HG03135 (cell line): Measurements from ENCODE around the gene EPHA2.
"Not testable (repeated sequence)": the region's sequence is repeated elsewhere in the genome, so short reads cannot be mapped to it uniquely, and the experiment has no call there.

Source experiments
- ATAC-seq: cut with Tn5 transposase; IDR thresholded peaks from one replicate; pipeline ENCODE4 v1.9.1; 2021; ENCODE audit warnings: mild to moderate bottlenecking, moderate library complexity; ENCODE audit not compliant: unreplicated experiment

The EPHA2 gene

DNA sequence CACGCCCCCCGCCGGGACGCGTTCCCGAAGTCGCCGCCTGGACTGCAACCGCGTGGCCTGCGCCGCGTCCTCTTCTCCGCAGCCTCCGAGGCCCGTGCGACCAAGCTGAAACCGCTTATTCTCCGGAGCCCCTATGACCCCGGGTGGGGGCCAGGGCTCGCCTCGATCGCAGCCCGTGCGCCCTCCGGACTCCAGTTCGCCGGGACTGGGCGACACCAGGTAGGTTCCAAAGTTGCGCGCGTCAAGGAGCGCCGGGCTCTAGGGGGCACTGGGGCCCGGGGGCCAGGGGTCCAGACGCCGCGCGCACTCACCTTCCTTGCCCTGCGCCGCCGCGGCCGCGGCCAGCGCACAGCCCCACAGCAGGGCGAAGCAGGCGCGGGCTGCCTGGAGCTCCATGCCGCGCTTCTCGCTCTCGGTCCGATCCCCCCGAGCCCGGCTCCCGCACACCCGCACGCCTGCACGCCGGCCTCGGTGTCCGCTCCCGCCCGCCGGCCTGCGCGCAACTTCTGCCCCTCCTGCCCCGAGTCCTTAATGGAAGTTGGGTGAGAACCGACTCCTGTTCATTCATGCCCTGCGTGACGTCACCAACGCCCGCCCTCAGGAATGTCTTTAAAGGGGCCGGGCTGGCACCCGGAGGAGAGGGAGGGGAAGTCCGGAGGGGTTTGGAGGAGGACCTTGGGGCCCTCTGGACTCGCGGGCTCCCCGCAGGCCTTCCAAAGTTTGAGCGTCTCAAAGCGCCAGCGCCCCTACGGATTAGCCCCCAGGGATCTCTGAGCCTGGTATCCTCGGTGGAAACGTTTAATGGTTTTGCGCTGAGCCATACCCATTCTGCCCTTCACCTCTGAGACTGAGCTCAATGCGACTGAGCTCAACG, at the start of gene EPHA2:
Gene EPHA2, minus strand, starts transcription at position 533 of the 874 bp plus-strand sequence. Its CDS starts 137 bp downstream, at position 396.
- ATAC-seq, result no peak

DNA sequence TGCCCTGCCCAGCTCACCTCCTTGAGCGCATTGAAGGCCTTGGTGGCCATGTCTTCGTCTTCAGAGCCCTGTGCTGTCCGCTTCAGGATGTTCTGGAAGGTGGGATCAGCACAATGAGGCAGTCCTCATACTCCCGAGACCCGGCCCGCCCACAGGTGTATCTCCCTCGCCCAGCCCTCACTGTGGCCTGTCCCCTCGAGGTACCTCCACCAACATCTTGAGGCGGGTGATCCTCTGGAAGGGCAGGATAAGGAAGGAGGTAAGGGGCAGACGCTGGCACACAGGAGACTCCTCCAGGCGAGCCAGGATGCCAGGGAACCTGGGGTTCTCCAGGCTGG, 49.4 kb upstream of the EPHA2 start:
- no peak for ATAC-seq

DNA sequence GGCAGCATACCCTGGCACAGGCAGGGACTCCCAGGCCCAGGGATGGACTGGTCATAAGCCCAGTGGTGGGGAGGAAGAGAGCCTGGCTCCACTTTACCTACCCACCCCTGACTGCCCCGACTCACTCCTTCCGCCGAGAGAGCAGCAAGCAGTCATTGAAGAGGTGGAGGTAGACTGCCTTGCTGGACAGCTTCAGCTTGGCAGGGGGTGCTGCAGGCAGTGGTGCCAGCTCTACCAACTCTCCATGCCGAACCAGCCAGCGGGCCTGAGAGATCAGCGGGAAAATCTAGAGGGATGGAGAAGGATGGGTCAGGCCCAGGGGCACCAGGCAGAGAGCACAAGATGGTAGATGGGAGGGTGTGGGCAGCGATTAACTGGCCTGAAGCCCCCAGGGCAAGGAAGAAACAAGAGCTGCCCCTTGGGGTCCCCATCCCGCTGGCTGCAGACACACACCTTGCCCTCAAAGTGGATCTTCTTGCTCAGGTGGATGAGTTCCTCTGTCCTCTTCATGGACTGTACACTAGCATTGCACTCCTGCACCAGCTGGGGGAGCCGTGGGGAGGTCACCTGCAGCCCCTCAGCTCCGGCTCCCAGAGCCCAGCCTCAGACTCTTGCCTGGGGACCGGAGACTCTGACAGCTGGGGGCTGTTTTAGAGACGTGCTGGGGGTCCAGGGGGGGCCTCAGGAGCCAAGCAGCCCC, 48.9 kb upstream of the EPHA2 start:
- no peak for ATAC-seq

DNA sequence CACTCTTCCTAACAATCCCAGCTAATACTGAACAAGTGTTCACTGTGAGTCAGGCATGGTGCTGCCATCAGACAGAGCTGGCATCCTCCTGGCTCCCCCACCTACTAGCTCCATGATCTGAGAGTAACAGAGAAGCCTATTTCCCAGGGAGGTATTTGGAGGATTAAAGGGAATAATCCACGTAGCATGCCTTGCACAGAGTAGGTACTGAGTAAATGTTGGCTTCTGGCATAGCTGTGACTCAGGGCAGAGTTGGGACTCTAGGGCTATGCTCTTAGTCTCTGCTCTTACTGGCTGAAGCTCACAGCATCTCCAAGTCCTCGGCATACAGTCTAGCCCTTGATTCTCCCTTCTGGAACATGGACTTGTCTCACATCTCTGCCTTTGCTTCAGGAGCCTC, 48.3 kb upstream of the EPHA2 start:
- ATAC-seq, result no peak

DNA sequence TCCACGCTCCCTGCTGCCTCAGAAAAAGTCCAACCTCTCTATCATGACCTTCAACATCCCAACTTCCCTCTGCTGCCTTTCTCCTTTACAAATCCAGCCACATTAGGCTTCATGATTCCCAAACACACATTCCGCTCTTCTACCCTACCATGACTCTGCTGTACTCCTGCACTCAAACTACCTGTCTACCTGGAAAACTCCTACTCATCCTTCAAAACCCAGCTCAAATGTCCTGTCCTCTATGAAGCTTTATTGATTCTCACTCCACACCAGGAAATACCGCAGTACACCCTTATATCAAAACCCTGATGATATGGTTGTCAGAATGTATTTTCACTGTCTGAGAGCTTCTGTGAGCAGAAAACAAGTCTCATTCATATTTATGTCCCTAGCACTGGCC, 47.7 kb upstream of the EPHA2 start:
- ATAC-seq, result no peak

DNA sequence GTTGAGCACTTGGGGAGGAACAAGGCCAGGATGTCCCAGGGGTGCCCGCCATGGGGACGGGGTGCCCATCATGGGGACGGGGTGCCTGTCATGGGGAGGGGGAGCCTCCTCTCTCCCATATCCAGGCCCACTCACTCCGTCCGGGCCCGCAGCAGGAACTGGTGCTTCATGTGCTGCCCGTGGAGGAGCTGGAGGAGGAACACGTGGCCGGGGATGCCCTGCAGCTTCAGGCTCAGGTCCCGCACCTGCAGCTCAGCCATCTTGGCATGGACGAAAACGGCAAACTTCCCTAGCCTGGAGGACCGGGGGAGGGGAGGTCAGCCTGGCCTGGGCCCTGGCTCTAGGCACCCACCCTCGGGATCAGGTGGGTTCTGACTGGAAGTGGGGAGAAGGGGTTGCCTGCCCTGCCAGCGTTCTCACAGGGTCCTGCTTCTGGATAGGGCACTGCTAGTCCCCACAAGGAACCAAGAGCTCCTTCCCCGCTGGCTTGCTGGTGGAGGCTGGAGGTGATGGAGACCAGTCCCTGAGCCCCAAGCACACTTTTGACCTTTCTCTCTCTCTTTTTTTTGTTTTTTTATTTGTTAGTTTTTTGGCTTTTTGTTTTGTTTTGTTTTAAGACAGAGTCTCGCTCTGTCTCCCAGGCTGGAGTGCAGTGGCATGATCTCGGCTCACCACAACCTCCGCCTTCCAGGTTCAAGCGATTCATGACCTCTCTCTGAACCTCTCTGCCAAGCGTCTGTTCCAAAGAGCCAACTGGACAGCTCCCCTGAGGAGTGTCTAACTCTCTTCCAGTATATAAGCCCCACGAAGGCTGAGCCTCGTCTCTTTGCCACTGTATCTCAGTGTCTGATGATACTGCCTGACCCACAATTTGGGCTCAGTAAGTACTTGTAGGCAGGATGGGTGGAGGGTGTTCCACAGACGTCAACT, 46.7 kb upstream of the EPHA2 start:
- ATAC-seq, result no peak

DNA sequence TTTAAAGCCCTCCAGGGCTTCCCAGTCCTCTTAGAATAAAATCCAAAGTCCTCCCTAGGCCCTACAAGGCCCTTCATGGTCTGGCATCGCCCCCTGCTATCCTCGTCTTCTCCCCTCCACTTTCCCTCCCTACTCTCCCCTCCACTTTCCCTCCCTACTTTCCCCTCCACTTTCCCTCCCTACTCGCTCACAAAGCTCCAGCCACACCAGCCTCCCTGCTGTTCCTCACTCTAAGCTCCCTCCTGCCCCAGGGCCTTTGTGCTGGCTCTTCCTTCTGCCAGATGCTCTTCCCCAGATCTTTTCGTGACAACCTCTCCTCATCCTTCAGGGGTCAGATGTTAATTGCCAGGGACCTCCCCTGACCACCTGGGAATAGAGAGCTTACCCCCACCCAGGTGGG, 43.8 kb upstream of the EPHA2 start:
- ATAC-seq, result no peak

DNA sequence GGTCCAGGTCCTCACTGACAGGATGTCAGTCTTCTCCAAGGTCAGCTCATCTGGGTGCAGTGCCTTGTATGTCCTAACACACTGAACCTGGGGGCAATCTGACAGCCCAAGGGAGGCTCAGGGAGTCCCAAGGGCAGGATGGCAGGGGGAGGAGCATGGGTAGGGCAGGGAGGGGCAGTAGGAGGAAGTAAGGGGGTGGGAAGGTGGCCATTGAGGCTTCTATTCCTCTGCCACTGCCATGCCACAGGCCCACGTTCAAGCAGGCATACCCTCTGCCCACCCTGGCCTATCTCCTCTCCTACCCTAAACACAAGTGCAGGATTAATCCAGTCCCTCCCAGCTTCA, 43.3 kb upstream of the EPHA2 start:
- ATAC-seq, result no peak

DNA sequence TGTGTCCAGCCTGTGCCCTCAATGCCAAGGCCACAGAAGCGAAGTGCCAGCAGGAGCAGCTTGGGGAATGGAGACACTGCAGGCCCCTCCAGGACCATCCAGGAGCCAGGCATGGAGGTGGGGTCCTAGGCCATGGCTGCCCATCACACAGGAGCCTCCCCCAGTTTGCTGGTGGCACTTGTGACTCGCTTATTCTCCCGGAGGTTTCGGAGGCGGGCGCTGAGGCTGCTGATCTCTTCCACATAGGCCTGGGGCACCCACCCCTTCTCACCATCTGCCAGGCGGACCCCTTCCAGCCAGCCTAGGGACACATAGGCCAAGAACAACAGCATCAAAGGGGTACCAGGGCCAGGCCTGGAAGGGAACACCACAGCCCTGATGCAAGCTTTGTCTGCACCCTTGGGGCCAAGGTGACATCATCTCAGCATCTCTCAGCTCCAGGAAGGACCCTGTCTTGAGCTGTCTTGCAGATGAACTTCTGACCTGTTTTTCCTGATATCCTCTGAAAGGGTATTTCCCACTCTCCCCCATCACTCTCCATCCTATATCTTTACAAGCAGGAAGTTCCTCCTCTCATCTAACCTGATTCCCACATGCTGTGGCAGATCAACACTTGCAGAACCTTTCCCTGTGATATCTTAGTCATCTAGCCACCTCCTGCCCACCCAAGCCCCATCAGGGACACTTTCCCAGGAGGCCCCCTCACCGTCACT, 42.7 kb upstream of the EPHA2 start:
- no peak for ATAC-seq

DNA sequence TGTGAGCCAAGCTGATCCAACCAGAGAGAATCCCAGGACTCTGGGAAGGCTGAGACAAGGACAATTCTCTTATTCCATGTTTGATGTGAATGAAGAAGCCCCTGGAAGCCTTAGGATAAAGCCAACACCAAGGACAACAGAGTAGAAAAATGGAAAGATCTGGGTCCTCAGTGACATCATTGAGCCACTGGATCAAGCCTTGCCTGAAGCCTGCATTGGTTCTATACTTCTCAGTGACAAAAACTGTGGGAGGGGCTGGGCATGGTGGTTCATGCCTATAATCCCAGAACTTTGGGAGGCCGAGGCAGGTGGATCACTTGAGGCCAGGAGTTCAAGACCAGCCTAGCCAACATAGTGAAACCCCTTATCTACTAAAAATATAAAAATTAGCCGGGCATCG, 41.0 kb upstream of the EPHA2 start:
- no peak for ATAC-seq

DNA sequence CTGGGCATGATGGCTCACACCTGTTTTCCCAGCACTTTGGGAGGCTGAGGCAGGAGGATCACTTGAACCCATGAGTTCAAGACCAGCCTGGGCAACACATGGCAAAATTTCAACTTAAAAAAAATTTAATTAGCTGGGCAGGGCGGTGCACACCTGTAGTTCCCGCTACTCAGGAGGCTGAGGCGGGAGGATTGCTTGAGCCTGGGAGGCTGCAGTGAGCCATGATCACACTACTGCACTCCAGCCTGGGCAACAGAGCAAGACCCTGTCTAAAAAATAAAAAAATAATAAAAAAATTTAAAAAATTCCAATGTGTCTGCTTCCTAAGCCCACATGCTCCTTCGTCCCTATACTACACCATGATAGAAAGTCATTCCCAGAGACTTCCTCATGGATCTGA, 40.3 kb upstream of the EPHA2 start:
- not testable (repeated sequence) for ATAC-seq

DNA sequence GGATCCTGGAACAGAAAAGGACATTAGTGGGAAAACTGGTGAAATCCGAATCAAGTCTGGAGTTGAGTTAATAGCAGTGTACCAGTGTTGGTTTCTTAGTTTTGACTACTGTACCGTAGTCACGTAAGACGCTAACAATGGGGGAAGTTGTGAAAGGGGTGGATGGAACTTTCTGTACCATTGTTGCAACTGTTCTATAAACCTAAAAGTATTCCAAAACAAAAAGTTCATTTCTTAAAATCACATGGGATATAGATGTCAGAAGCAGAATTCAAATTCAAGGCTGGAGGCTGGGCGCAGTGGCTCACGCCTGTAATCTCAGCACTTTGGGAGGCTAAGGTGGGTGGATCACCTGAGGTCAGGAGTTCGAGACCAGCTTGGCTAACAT, 39.6 kb upstream of the EPHA2 start:
- ATAC-seq, result no peak

DNA sequence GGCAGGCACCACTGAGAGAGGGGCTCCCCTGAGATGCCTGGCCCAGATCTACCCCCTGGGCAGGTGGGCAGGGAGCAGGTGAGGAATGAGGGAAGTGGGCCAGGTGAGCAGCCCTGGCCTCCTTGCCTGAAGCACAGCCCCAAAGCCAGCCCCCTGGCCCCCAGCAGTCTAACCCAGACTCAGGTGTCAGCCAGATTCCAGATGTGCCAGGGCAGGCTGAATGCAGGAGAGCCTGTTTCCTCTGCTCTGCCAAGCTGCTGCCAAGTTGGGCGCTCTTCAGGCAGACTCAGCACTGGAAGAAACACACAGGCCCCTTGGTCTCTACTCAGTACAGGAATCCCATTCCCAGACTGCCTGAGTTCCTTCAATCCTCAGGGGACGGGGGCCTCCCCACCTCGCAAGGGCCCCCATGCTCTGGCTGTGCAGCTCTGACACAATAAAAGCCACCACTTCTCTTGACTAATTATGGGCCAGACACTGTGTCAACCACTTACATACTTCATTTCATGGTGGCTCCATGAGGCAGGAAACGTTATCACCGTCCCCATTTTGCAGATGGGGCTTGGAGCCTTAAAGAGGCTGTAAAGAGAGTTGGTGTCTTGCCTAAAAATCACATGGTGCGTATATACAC, 36.2 kb upstream of the EPHA2 start:
- no peak for ATAC-seq

DNA sequence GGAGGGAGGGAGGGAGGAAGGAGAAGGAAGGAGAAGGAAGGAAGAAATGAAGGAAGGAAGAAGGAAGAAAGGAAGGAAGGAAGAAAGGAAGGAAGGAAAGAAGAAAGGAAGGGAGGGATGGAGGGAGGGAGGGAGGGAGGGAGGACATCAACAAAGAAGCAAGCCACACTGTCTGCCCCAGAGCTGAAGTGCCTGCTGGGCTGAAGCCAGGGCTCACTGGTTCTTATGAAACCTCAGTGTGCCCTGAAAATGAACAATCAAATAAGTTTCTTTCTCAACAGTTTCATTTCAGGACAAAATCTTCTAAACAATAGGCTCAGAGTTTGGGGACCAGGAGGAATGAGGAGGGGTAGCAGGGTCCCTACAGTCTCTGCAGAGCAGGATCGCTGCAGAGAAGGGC, 35.4 kb upstream of the EPHA2 start:
- ATAC-seq, result no peak

DNA sequence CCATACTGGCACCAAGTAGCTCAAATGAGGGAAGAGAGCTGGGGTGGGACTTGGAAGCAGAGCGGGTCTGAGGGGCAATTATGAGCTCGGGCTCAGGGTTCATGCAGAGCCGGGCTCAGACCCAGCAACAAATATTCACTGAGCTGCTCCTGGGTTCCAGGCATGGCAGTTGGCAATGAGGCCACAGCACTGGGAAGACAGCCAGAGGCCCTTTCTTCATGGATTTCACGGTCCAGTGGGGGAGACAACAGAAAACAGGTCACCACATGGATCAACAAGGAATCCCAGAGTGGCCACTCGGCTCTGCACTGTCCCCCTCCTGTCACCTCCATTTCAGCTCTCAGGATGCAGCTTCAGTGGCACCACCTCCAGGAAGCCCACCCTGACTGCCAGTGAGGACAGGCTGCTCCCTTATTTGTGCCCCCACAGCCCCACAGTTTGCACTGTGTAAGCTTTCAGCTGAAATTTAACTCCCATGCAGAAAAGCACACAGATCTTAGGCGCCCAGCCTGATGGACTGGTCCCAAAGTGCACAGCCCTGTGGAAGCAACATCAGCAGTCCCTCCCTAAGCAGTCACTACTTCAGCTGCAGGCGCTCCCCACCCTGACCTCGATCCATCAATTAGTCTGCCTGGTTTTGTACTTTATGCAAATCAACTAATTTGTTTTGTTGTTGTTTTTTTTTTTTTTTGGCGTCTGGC, 34.2 kb upstream of the EPHA2 start:
- ATAC-seq, result no peak

DNA sequence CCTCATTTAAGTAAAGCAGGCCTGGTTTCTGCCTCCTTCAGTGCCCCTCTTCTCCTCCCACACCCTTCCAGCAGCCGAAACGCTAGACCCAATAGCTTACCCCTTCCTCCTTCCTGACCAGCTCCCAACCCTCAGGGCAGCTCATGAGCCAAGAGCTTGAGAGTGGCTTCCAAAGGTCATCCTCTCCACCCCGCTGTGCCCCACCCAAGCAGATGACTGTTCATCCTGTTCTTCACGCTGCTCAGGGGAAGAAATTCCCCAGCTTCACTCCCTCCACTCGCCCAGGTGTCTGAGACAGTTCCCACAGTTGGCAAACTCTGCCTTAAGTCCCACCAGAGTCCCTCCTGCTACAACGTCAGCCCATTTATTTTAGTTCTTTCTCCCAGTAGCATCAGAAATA, 33.1 kb upstream of the EPHA2 start:
- ATAC-seq, result no peak

DNA sequence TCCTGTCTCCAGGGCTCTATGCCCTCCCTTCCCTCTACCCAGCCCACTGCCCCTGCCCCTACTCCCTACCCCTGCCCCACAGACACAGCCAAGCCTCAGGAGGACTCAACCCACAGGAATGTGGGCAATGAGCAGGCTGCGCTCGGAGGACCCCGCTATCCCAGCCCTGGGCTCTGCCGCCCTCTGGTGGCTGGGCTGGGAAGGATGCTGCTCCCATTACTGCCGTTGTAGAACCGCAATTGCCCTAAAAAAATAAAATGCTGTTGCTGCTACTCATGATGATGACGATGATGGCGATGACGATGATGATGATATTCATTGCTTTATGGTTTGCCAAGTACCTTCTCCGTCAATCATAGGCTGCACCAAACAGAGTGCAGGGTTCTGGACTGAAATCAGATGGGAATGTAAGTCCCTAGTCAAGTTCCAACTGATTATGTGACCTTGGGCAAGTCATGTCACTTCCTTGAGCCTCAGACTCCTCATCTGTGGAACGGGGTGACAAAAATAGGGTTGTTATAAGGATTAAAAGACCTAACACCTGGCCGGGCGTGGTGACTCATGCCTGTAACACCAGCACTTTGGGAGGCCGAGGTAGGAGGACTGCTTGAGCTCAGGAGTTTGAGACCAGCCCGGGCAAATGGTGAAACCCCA, 32.0 kb upstream of the EPHA2 start:
- no peak for ATAC-seq

DNA sequence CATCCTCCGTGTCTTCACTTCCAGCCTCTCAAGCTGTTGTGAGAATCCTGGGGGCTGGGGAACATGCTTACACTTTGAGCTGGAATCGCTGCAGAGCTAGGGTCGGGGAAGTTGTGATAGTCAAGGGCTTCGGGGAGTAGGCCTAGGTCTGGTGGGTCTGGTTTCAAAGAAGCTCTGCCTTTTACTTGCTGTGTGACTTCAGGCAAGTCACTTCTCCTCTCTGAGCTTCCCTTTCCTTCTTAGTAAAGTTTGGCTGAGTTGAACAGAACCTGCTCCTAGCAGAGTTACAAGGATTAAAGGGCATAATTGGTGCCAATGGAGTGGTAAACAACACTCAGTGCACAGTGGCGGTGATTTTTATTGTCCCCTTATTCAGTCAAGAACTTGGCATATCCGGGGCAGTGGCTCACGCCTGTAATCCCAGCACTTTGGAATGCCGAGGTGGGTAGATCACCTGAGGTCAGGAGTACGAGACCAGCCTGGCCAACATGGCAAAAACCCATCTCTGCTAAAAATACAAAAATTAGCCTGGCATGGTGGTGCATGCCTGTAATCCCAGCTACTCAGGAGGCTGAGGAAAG, 30.9 kb upstream of the EPHA2 start:
- ATAC-seq, result no peak
